DOHH2 (cell line): ENCODE data around the gene RNF111.

Experiments used
- CTCF ChIP-seq: fragments of 200-600 bp; sonication (generic); IDR thresholded peaks from one replicate; pipeline ENCODE4 v1.5.1; 2014; ENCODE audit warnings: antibody characterized with exemption, mild to moderate bottlenecking, low read depth, low read length; ENCODE audit not compliant: poor library complexity, severe bottlenecking
- EZH2phosphoT487 ChIP-seq: fragments of 200-600 bp; sonication (generic); IDR thresholded peaks from 2 replicates; pipeline ENCODE4 v1.6.1; 2017; ENCODE audit warnings: borderline replicate concordance, mild to moderate bottlenecking, antibody characterized with exemption, low read length, moderate library complexity, mixed read lengths

GRCh38 chr15:58952751-58953150 lies 34.7 kb upstream of the RNF111 start:
- TF ChIP-seq CTCF = no peak
- TF ChIP-seq EZH2phosphoT487 = no peak
